ENCODE data around the gene NEK10.
A peak's percentile ranks its signal among the peaks of the same experiment; 100 is the strongest.
"Not testable (repeated sequence)": the region's sequence is repeated elsewhere in the genome, so short reads cannot be mapped to it uniquely, and the experiment has no call there.

The NEK10 gene

DNA sequence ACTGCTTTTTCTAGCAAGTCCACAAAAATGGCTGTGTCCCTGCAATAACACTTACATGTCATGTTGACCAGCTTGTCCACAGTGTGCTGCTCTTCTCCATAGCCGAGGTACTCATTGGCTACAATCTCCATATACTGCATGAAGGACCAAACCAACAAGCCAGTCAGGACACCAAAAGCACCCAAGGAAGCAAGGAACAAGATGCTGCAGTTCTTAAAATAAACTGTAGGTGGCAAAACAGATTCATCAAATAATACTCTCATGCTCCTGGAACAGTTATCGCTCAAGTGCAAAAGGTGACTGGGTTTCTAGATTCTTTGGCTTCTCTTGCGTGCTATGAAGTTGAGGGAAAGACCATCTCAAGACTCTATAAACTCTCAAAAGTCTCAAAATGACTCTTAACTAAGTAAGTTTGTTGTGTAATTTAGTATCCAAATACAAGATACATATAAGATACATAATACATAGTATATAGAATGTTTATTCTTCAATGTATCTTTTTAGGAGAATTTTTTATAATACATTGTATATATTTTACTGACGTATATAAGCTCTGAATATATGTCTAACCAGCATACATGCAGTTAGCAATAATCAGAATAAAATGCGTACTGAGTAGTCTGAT is 57.0 kb downstream of the NEK10 start:
- peak; percentile 13 for DNase-seq

DNA sequence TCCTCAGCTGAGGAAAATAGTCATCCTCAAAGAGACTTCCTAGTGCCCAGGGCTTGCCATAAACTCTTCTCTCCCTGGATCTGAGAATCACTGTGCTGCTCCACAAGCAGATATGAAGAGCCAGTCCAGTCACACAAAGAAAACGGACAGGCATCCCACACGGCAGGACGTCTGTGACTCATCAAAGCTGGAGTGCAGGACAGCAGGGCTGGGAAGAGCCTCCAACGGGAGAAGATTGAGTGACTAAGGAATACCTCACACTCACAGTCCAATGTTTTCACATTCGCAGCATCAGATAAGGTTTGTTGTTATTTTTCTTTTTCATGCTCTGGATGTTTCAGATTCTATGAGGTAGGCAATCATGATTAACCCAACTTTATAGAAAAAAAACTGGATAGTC is 57.8 kb downstream of the NEK10 start:
- no peak for DNase-seq

DNA sequence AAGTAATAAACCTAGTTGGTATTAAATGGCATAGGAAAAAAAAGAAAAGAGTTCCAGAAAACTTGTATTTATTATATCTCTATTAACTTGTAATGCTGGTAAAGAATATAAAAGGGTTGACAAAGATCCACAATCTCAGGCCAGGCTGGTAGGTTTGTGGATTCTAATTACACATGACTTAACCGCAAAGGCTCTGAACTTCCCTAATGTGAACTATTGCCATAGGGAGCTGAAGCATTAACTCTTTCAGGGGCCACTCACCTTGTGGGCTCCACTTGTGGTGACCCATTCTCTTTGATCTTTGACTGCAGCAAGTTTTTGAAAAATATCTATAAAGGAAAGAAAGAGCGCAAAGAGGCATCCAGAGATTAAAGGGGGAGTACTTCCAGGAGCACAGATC is 58.5 kb downstream of the NEK10 start:
- no peak for DNase-seq

DNA sequence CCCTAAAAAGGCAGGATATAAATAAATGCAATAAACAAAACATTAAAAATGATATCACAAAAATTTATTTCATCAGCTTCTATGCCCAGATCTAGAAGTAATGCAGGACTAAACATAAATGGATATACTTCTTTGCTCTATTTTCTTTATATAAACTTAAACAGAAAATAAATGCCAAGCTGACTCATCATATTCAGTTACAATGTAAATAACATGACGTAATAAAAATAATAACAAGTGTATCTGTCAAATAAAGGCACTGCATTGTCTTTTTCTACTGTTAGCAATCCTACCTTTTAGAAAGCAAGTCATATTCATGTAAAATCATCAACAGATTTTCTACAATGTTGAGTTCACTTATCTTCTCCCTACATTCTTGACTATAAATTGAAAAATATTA is 61.6 kb downstream of the NEK10 start:
- DNase-seq = no peak

DNA sequence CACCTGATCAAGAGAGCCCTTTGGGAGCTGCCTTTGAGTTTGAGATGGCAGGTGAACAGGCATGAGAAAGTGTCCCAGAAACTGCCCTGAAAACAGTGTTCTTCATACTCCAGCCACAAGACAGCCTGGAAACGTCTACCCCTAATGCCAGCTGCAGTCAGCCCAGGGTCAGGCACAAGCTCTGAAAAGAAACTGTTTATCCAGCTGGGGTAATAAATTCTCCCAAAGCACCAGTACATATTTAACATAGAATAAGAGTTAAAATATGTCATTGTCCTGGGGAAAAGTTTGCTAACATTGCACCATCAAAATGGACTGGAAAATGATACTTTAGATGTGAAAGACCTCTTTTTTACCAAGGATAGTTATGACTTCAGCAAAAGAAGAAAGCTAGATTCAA is 66.3 kb downstream of the NEK10 start:
- DNase-seq = no peak

DNA sequence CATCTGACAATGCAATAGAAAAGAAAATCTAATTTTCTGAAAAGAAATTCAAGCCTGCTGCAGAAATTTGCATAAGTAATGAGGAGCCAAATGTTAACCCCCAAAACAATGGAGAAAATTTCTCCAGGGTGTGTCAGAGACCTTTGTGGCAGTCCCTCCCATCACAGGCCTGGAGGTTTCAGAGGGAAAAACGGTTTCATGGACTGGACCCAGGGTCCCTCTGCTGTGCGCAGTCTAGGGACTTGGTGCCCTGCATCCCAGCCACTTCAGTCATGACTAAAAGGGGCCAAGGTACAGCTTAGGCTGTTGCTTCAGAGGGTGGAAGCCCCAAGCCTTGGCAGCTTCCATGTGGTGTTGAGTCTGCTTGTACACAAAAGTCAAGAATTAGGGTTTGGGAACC is 70.2 kb downstream of the NEK10 start:
- not testable (repeated sequence) for DNase-seq

DNA sequence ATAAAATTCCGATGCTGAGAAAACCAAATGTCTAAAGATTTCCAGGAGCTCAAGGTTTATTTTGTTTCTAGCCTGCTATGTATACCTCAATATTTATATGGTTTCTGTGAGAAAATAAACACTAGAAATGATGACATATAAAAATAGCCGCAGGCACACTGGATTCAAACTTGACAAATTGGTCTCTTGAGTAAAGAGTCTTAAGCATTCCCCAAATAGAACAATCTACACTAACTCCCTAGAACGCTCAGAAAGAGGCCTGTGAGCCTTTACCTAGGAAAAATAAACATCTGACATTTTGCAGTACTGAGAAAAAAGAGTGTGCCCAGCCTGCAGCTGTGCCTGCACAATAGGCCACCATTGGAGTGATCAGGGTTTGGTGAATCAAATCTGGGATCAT is 75.2 kb downstream of the NEK10 start:
- DNase-seq = no peak

DNA sequence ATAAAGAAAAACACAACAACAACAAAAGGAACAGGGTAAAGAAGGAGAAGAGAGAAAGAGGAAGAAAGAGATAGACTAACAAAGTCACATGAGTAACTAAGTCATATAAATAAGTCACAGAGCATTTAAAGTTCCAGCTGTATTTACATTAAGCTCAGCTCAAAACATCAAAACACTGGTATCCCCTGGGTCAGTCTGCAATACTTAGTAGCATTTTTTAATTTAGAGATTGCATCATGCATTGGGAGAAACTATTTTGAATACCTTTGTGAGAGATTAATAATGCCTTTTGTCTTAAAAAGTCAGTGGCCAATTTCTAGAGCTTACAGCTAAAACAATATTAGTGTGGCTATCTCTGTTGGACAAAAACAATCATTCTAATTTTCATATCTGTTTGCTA is 78.4 kb downstream of the NEK10 start:
- no peak for DNase-seq

DNA sequence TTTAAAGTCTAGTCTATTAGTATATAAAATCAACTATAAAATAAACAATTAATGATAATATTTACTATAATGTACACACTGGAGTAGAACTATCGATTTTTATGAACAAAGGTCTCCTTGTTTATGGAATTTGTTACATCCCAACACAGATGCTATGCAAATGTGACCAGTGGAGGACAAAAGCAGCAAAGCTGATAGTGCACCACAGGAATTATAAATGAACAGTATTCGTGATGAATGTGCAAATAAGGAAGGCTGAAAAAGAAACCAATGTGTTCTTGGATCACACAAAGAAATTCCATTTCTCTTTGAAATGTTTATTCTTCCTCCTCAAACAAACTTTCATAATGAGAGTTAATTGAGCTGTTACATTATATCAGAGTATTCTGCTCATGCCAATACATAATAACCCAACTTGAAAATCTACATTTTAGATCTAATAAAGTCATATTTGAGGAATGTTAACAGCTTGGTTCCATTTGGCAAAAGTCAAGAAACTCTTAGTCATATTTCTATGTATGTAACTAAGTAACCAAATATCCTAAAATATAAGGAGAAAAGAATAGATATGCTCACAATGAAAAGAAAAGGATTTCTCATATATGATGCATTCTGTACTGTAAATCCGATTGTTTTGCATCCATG is 79.3 kb downstream of the NEK10 start:
- DNase-seq = no peak

DNA sequence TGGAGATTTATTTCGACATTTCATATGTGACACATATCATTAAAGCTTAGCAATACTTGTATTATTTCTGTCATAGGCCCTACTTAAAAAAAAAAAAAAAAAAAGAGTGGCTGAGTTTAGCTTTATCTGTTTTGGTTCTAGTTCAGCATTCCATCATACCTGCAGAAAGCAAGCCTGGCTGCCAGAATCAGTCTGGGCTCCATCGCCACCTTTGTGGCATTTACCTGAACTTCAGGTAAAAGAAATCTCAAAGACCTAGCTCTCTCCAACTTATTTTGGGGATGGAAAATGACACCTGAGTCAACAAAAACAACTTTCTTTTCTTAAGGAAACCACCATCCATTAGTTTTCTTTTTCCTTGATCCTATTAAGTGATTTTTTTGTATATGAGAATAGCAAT is 82.1 kb downstream of the NEK10 start:
- DNase-seq = no peak

DNA sequence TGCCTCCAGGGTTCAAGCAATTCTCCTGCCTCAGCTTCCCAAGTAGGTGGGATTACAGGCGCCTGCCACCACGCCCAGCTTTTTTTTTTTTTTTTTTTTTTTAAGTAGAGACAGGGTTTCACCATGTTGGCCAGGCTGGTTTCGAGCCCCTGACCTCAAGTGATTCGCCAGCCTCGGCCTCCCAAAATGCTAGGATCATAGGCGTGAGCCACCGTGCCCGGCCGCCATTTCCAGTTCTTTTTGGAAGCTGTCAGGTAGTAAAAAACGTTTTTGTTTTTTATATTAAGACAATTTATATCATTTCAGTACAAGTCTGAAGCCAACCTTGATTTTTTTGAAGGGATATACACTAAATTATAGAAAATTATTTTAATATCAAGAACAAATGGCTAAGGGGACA is 82.7 kb downstream of the NEK10 start:
- not testable (repeated sequence) for DNase-seq

DNA sequence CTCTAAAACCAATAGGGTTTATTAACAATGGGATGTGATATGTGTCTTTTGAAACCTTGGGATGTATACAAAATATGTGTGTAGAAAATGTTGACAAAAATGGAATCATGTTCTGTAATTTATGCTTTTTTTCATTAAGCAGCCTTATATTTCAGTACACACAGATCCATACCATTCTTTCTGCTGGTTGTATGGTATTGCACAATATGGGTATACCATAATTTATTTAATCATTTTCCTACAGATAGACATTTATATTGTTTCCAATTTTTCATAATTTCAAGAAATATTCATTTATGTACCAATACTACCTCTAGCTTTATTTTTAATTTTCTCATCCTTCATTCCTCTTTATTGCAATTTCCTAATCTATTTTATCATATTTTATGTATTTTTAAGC is 83.5 kb downstream of the NEK10 start:
- no peak for DNase-seq

DNA sequence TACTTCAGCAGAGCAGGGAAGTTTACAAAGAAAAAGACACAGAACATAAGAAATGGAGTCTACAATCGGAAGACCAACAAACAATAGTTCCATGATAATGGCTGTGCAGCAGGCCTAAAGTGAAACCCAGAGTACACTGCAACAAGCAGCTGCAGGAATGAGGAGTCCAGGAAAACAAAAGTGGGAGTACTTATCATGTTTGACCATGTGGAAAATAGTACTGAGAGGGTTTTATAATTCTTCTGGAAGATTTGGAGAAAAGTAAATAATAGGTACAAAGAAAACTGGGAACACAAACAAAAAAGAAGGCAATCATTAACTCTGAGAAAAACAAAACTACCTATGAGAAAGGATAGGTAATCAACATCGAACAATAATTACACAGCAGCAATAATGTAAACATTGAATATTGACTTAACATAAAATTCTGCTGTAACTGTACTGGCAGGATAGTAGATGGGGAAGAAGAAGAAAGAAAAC is 87.5 kb downstream of the NEK10 start:
- peak; percentile 44 for DNase-seq

DNA sequence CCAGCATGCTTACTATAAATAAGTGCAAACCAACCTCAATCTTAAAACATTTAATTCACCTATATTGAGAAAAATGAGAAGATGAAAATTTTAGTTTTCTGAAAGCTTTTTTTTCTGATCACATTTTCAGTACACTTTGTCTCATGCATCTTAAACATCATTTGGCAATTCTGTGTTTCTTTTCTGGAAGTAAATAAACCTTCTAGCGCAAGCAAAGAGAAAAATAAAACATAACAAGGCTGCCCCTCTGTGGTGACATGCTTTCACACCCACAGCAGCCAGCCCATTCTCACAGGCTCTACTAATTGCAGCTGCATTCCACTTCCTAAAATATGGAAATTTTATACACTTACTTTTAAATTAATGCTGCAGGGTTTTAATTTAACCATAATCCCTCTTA is 90.1 kb downstream of the NEK10 start:
- peak; percentile 12 for DNase-seq

DNA sequence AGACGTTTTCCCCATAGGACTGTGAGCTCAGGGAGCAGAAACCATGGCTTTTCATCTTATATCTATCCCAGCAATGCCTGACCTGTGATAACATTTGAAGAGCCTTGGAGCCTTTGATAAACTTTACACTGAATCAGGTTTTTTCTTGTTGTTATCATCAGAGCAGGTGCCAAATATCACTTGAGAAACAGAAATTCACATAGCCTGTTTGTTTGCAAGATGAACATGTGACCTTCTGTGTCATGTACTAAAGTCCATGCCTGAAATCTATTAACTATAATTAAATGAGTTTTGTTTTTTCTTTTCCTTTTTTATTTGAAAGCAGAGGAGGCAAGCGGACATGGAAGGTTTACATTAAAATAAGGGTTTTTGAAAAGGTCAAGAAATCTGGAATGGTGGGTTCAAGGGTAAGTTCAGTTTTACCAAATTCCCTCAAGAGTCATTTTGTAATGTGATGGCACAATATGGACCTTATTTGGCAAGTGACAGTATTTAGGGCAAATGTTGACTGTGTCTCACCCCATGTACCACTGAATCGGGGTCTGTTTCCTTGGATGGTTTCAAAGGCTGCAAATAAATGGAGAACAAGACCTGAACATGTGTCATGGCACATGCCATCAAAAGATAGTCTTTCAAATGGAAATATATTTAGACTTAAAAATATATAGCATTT is 90.7 kb downstream of the NEK10 start:
- DNase-seq = no peak

DNA sequence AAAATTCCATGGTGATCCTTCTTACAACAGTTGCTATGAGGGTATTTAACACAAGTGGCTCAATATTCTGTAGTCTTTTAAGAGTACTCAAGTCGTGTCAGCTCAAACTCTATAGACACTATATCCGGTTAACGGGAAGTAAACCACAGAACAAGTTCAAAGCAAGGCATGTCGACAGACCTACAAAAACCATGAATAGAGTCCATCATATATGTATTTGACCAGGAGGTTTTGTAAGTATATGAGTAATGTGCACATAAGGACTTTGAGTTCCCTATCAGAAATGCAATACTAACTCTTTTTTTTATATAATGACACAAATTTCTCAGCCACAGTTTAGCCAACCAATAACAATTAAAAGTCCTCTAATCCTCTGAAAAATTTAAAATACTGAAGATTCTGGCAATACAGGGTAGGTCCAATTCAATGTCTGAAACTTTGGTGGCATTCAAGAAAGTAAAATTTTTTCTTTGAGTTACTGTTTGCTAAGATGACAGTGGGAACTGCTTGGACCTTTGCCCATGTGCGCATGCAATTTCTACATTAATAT is 93.7 kb downstream of the NEK10 start:
- no peak for DNase-seq

DNA sequence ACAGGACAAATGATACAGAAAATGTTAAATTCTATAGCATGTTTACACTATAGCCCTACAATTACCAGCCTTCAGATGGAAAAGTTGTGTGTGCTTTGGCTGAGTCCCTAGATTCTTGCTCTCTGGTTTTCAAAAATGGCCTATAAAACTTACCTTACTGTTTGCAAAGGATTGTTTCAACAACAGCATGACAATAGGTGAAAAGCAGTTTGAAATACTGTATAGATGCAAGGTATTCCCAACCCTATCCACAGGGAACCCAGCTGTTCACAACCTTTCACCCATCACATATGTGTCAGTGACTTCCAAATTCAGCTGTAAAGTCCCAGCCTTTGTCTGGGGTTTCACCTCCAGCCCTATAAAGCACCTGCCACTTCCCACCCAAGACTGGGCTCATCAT is 97.3 kb downstream of the NEK10 start:
- no peak for DNase-seq

DNA sequence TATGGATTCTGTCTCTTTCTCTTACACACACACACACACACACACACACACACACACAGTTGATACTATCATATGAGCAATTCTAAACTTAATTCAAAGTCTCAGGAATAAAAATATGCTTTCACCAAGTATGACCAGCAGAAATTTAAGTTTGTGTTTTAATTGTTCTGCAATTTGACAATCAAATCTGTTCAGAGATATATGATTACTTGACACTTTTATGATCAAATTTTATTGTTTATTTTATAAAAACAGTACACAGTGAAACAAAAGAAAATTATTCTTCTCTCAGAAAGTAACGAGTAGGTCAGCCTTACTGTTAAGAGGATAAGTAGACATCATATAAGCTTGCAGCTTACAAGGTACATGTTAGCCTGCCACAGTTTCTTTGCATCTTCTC is 114.3 kb downstream of the NEK10 start:
- no peak for DNase-seq

DNA sequence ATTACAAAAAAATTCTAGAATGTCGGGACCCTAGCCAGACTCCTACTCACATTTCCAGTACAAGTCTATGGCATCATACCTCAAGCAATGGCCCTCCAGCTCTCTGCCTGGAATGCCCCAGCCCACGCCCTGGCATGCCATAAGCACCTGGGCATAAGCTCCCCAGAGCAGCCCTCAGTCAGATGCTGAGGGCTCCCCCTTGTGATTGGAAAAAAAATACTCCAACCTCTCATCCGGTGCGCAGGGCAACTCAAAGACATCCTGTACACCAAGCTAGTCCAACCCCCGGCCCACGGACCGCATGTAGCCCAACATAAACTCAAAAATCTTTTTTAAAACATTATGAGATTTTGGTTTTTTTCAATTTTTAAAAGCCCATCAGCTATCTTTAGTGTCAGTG is 115.4 kb downstream of the NEK10 start:
- peak; percentile 4 for DNase-seq

DNA sequence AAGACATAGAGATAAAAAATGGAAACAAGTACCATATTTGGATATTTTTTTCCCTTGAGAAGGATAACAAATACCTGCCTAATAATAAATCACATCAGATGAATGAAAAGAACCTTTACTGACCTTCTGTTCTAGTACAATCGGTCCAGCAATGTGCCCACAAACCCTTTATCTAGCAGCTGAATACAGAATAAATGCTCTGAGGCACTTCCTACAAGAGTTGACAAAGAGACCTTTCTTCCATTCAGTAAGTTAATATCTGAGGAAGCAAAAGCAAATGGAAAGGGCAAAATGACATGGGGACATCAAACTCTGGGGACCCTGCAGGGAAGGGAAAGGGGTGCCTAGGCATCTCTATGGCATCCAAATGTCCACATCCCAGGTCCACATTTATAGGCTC is 115.8 kb downstream of the NEK10 start:
- DNase-seq = no peak

DNA sequence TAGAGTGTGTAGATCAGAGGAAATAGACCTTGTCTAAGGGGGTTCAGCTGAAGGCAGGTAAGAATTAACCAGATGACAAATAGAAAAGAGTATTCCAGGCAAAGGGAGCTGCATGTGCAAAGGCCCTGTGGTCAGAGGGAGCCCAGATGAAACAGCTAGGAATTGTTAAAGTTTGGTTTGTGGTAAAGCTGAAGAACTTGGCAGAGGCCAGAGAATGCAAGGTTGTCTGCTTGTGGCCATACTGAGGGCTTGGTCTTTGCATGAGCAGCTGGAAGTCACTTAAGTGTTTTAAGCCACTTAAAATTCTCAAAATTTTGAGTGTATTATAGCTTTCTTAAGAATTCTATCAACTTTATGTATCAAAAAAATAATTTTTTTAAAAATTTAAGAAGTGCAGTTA is 116.5 kb downstream of the NEK10 start:
- DNase-seq = no peak

DNA sequence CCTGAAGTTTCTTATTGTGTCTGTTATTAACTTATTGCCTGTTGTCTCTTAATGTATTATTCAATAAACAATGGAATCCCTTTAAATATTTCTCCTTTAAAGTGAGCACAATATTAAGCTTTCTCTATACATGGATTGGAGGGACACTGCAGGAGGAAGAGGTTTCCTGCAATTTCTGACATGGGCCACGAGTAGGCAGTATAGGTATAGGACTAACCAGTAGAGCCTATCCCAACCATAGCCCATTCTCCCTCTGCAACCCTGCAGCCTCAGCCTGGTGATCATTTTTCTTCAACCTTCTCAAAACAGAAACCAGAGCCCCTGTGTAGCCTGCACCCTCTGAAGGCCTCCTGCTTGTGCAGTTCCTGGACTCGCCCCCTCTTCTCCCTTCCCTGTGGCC is 124.8 kb downstream of the NEK10 start:
- DNase-seq = no peak

DNA sequence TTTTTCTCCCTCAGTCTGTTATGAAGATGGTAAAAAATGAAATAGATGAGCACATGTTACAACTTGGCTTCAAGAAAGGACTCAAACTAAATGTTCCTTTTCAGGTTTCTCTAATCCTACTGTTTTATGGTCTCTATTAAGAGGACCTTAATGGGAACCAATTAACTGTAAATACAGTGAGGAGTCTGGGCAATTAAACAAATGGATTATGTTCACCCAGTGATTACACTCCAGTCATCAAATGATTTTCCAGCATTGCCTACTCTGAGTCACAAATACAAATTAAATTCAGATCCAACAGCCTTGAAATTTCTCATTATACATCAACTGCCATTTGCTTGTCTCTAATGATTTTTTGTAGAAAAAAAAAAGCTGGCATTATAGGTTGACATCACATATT is 129.2 kb downstream of the NEK10 start:
- peak; percentile 20 for DNase-seq

DNA sequence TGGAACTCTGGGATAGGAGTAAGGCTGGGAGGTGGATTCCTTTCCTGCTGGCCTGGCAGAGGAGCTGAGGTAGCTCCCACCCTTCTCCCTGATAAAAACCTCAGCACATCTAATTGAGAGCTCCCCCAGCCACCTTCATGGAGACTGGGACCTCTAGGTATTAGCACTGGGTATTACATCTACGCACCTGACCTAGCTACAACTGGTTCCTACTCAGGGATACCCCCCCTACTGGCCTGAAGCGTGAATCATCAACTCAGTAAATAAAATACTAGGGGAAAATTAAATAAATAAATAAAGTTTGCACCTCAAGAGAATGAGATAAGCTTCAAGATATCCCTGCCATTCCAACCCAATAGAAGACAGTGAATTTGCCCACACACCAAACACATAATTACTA is 140.4 kb downstream of the NEK10 start:
- no peak for DNase-seq

Data from COR-L47 (cell line).